WTC11 (cell line): ENCODE data around the gene PHIP. TPM values are rescaled to one million over a fixed set of nuclear protein-coding genes. Genes with fewer than 3 reads are reported as not detected.

Experiments
- ATAC-seq: fragments of 200-7000 bp; cut with Tn5 transposase; 2 replicates; pipeline ENCODE4 v1.10.0; 2021; ENCODE audit warnings: mild to moderate bottlenecking, moderate library complexity
- CTCF ChIA-PET: fragments of 300-600 bp; sonication (Branson Sonifier 250); formaldehyde crosslinking; loops from one replicate; lab custom pipeline; 2021; ENCODE audit warnings: antibody characterized with exemption; lab: Charles Lee
- POLR2A ChIA-PET: fragments of 350-600 bp; sonication (Branson Sonifier 250); formaldehyde crosslinking; loops from one replicate; lab custom pipeline; 2021; ENCODE audit warnings: antibody characterized with exemption; lab: Charles Lee
- DNase-seq: peaks from one replicate; pipeline ENCODE4 v3.0.0; 2021; ENCODE audit warnings: low spot score
- H3K27ac Mint-ChIP-seq: 2 replicates; pipeline ENCODE4 v1.8.0; 2021; ENCODE audit warnings: mixed read lengths
- H3K27me3 Mint-ChIP-seq: 2 replicates; pipeline ENCODE4 v1.8.0; 2021; ENCODE audit warnings: low read depth, mild to moderate bottlenecking, moderate library complexity, mixed read lengths
- H3K36me3 Mint-ChIP-seq: 2 replicates; pipeline ENCODE4 v1.8.0; 2021; ENCODE audit warnings: mixed read lengths
- H3K4me1 Mint-ChIP-seq: 2 replicates; pipeline ENCODE4 v1.8.0; 2022; ENCODE audit warnings: mixed read lengths
- H3K4me3 Mint-ChIP-seq: 2 replicates; pipeline ENCODE4 v1.8.0; 2021; ENCODE audit warnings: mild to moderate bottlenecking, moderate library complexity, mixed read lengths
- H3K9me3 Mint-ChIP-seq: 2 replicates; pipeline ENCODE4 v1.8.0; 2021; ENCODE audit warnings: mixed read lengths
- CBFB ChIP-seq: sonication (generic); formaldehyde crosslinking; IDR thresholded peaks from 2 replicates; pipeline ENCODE4 v1.8.1; 2022; ENCODE audit warnings: mild to moderate bottlenecking, low read depth, missing genetic modification reagents
- GABPB1 ChIP-seq: sonication (generic); formaldehyde crosslinking; IDR thresholded peaks from 2 replicates; pipeline ENCODE4 v1.8.1; 2023; ENCODE audit warnings: mild to moderate bottlenecking, missing genetic modification reagents
- GRHL2 ChIP-seq: fragments of 250-450 bp; sonication (Bioruptor Pico); IDR thresholded peaks from 2 replicates; pipeline ENCODE4 v1.8.0; 2022; ENCODE audit warnings: mild to moderate bottlenecking, moderate library complexity; ENCODE audit not compliant: insufficient replicate concordance, severe bottlenecking
- HMGA2 ChIP-seq: fragments of 250-450 bp; sonication (Bioruptor Pico); IDR thresholded peaks from 2 replicates; pipeline ENCODE4 v1.4.0; 2021; ENCODE audit warnings: mild to moderate bottlenecking, moderate library complexity
- MXD4 ChIP-seq: fragments of 250-450 bp; sonication (Bioruptor Pico); IDR thresholded peaks from 2 replicates; pipeline ENCODE4 v1.8.0; 2021; ENCODE audit warnings: mild to moderate bottlenecking, moderate library complexity, borderline replicate concordance
- MYBL2 ChIP-seq: sonication (generic); formaldehyde crosslinking; IDR thresholded peaks from 2 replicates; pipeline ENCODE4 v1.8.1; 2023; ENCODE audit warnings: mild to moderate bottlenecking, moderate library complexity, missing genetic modification reagents
- NFE2L1 ChIP-seq: sonication (generic); formaldehyde crosslinking; IDR thresholded peaks from 2 replicates; pipeline ENCODE4 v1.8.1; 2023; ENCODE audit warnings: missing genetic modification reagents
- NR1H2 ChIP-seq: sonication (generic); formaldehyde crosslinking; IDR thresholded peaks from 2 replicates; pipeline ENCODE4 v1.9.0; 2021; ENCODE audit warnings: mild to moderate bottlenecking, moderate library complexity, missing genetic modification reagents
- PRRX2 ChIP-seq: fragments of 250-450 bp; sonication (Bioruptor Pico); IDR thresholded peaks from 2 replicates; pipeline ENCODE4 v1.8.0; 2021; ENCODE audit warnings: mild to moderate bottlenecking
- ZNF138 ChIP-seq: sonication (generic); formaldehyde crosslinking; conservative IDR thresholded peaks from 2 replicates; pipeline ENCODE4 v1.8.1; 2022; ENCODE audit warnings: mild to moderate bottlenecking, moderate library complexity, missing genetic modification reagents
- ZNF219 ChIP-seq: sonication (generic); formaldehyde crosslinking; IDR thresholded peaks from 2 replicates; pipeline ENCODE4 v1.8.0; 2023; ENCODE audit warnings: missing genetic modification reagents, mild to moderate bottlenecking, borderline replicate concordance
- ZNF416 ChIP-seq: fragments of 250-450 bp; sonication (Bioruptor Pico); IDR thresholded peaks from 2 replicates; pipeline ENCODE4 v1.9.0; 2021; ENCODE audit warnings: mild to moderate bottlenecking, inconsistent platforms
- ZNF671 ChIP-seq: fragments of 250-450 bp; sonication (Bioruptor Pico); IDR thresholded peaks from 2 replicates; pipeline ENCODE4 v1.8.0; 2021; ENCODE audit warnings: mild to moderate bottlenecking
- total RNA-seq: library from RNA; stranded (reverse); gene quantifications from 3 replicates; pipeline ENCODE4 v1.2.3, GENCODE V29; 2021
- TF ChIP-seq, protein P1 (sequence below): sonication (generic); formaldehyde crosslinking; IDR thresholded peaks from 2 replicates; pipeline ENCODE4 v1.8.1; 2022; ENCODE audit warnings: mild to moderate bottlenecking, moderate library complexity, missing genetic modification reagents
- TF ChIP-seq, protein P2 (sequence below): sonication (generic); formaldehyde crosslinking; IDR thresholded peaks from 2 replicates; pipeline ENCODE4 v1.8.1; 2022; ENCODE audit warnings: mild to moderate bottlenecking, missing genetic modification reagents, moderate library complexity, borderline replicate concordance
- TF ChIP-seq, protein P3 (sequence below): sonication (generic); formaldehyde crosslinking; IDR thresholded peaks from 2 replicates; pipeline ENCODE4 v1.8.1; 2023; ENCODE audit warnings: mild to moderate bottlenecking, missing genetic modification reagents, moderate library complexity
- TF ChIP-seq, protein P4 (sequence below): sonication (generic); formaldehyde crosslinking; IDR thresholded peaks from 2 replicates; pipeline ENCODE4 v1.8.1; 2023; ENCODE audit warnings: mild to moderate bottlenecking, moderate library complexity, missing genetic modification reagents
- TF ChIP-seq, protein P5 (sequence below): fragments of 250-450 bp; sonication (Bioruptor Pico); IDR thresholded peaks from 2 replicates; pipeline ENCODE4 v1.9.0; 2021; ENCODE audit warnings: mild to moderate bottlenecking, borderline replicate concordance

PHIP gene
- total RNA-seq, 1 experiment from 2014 or later, result 45.6 TPM

DNA sequence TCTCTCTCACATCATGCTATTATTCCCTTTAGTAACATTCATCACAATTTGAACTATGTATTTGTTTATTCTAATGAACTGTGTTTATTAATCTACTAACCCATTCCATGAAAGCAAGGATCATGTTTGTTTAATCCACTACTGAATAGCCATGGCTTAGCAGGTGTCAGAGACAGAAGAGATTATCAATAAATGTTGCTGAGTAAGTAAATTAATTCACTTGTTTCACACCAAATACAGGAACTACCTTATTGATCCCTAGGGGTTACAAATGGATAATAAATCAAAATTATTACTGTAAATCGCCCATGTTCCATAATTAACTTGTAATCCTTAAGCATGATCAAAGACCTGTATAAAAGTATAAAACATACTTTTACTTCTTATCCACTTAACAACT lies 76.6 kb downstream of the PHIP start:
- ChIA-PET CTCF (no interaction called here), POLR2A (no interaction called here)
- Mint-ChIP-seq H3K36me3 (peaks cover 62% of the 10 kb centered on the region), H3K9me3 (no peaks in the 10 kb centered on the region), H3K27me3 (no peaks in the 10 kb centered on the region), H3K4me1 (no peaks in the 10 kb centered on the region), H3K4me3 (no peak overlapping the region), H3K27ac (no peak overlapping the region)
- no peak for TF ChIP-seq CBFB
- TF ChIP-seq ZNF138 (CRISPR knock-in tag), result no peak
- TF ChIP-seq, protein P1, sequence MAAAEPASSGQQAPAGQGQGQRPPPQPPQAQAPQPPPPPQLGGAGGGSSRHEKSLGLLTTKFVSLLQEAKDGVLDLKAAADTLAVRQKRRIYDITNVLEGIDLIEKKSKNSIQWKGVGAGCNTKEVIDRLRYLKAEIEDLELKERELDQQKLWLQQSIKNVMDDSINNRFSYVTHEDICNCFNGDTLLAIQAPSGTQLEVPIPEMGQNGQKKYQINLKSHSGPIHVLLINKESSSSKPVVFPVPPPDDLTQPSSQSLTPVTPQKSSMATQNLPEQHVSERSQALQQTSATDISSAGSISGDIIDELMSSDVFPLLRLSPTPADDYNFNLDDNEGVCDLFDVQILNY (CRISPR knock-in tag), result no peak
- TF ChIP-seq, protein P2, sequence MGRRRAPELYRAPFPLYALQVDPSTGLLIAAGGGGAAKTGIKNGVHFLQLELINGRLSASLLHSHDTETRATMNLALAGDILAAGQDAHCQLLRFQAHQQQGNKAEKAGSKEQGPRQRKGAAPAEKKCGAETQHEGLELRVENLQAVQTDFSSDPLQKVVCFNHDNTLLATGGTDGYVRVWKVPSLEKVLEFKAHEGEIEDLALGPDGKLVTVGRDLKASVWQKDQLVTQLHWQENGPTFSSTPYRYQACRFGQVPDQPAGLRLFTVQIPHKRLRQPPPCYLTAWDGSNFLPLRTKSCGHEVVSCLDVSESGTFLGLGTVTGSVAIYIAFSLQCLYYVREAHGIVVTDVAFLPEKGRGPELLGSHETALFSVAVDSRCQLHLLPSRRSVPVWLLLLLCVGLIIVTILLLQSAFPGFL, result no peak
- ATAC-seq, result no peak
- DNase-seq, result no peak

DNA sequence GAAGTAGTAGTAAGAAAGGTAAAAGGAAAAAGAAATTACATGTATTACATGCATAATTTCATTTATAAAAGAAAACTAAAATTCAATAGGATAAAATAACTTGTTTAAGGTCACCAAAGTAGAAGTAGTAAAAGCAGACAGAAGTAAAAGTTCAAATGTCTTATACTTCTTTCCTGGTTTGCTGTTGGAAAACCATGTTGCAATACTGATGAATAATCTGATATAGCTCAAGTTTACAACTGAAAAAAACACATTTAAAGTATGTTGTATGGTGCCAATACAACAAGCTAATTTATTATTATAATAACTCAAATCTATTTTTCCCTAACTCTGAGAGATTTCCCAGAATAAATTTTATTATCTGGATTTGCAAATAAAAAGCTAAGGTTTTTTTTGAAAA lies 78.3 kb downstream of the PHIP start:
- POLR2A ChIA-PET, result no interaction called here
- DNase-seq, result no peak
- H3K9me3 Mint-ChIP-seq, result no peaks in the 10 kb centered on the region
- no peaks in the 10 kb centered on the region for H3K27me3 Mint-ChIP-seq
- ATAC-seq, result no peak
- TF ChIP-seq, protein P3, sequence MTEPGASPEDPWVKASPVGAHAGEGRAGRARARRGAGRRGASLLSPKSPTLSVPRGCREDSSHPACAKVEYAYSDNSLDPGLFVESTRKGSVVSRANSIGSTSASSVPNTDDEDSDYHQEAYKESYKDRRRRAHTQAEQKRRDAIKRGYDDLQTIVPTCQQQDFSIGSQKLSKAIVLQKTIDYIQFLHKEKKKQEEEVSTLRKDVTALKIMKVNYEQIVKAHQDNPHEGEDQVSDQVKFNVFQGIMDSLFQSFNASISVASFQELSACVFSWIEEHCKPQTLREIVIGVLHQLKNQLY (CRISPR knock-in tag), result no peak
- TF ChIP-seq, protein P4, sequence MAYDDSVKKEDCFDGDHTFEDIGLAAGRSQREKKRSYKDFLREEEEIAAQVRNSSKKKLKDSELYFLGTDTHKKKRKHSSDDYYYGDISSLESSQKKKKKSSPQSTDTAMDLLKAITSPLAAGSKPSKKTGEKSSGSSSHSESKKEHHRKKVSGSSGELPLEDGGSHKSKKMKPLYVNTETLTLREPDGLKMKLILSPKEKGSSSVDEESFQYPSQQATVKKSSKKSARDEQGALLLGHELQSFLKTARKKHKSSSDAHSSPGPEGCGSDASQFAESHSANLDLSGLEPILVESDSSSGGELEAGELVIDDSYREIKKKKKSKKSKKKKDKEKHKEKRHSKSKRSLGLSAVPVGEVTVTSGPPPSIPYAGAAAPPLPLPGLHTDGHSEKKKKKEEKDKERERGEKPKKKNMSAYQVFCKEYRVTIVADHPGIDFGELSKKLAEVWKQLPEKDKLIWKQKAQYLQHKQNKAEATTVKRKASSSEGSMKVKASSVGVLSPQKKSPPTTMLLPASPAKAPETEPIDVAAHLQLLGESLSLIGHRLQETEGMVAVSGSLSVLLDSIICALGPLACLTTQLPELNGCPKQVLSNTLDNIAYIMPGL (CRISPR knock-in tag), result no peak
- TF ChIP-seq, protein P5, sequence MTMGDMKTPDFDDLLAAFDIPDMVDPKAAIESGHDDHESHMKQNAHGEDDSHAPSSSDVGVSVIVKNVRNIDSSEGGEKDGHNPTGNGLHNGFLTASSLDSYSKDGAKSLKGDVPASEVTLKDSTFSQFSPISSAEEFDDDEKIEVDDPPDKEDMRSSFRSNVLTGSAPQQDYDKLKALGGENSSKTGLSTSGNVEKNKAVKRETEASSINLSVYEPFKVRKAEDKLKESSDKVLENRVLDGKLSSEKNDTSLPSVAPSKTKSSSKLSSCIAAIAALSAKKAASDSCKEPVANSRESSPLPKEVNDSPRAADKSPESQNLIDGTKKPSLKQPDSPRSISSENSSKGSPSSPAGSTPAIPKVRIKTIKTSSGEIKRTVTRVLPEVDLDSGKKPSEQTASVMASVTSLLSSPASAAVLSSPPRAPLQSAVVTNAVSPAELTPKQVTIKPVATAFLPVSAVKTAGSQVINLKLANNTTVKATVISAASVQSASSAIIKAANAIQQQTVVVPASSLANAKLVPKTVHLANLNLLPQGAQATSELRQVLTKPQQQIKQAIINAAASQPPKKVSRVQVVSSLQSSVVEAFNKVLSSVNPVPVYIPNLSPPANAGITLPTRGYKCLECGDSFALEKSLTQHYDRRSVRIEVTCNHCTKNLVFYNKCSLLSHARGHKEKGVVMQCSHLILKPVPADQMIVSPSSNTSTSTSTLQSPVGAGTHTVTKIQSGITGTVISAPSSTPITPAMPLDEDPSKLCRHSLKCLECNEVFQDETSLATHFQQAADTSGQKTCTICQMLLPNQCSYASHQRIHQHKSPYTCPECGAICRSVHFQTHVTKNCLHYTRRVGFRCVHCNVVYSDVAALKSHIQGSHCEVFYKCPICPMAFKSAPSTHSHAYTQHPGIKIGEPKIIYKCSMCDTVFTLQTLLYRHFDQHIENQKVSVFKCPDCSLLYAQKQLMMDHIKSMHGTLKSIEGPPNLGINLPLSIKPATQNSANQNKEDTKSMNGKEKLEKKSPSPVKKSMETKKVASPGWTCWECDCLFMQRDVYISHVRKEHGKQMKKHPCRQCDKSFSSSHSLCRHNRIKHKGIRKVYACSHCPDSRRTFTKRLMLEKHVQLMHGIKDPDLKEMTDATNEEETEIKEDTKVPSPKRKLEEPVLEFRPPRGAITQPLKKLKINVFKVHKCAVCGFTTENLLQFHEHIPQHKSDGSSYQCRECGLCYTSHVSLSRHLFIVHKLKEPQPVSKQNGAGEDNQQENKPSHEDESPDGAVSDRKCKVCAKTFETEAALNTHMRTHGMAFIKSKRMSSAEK (CRISPR knock-in tag), result no peak
- TF ChIP-seq ZNF416 (CRISPR knock-in tag), result no peak
- TF ChIP-seq NFE2L1 (CRISPR knock-in tag), result no peak
- TF ChIP-seq GABPB1 (CRISPR knock-in tag), result no peak
- no peak for TF ChIP-seq NR1H2
- no peak for TF ChIP-seq HMGA2 (CRISPR knock-in tag)
- TF ChIP-seq PRRX2, result no peak
- no peak for TF ChIP-seq GRHL2
- TF ChIP-seq MXD4 (CRISPR knock-in tag), result no peak
- TF ChIP-seq ZNF138 (CRISPR knock-in tag), result no peak
- no peak for TF ChIP-seq ZNF671 (CRISPR knock-in tag)
- no peak for TF ChIP-seq ZNF219 (CRISPR knock-in tag)
- TF ChIP-seq MYBL2 (CRISPR knock-in tag), result no peak
- TF ChIP-seq, all 79 proteins: peak for 0
- H3K36me3 Mint-ChIP-seq, result peaks cover 79% of the 10 kb centered on the region
- H3K4me3 Mint-ChIP-seq, result no peak overlapping the region
- no peaks in the 10 kb centered on the region for H3K4me1 Mint-ChIP-seq
- CTCF ChIA-PET, result no interaction called here
- no peak overlapping the region for H3K27ac Mint-ChIP-seq
